H54 (cell line): Measurements from ENCODE around the gene PARN.

ENCODE experiments used
- DNase-seq: peaks from one replicate; pipeline ENCODE4 v3.0.0; 2011; ENCODE audit warnings: low spot score, mixed read lengths; ENCODE audit not compliant: insufficient read length
- FAIRE-seq: peaks from 3 replicates; lab custom pipeline; 2011; peaks lifted over from hg19 to GRCh38; lab: Jason Lieb, UNC
- POLR2A ChIP-seq: IDR thresholded peaks from 2 replicates; pipeline ENCODE4 v1.6.1; 2011; ENCODE audit warnings: low read depth, mild to moderate bottlenecking, low read length

PARN gene

GRCh38 chr16:14483819-14484385 is 146.2 kb downstream of the PARN start:
- FAIRE-seq: no peak
- TF ChIP-seq POLR2A: no peak
- no peak for DNase-seq

GRCh38 chr16:14476183-14476582 is 153.9 kb downstream of the PARN start:
- DNase-seq (no peak), FAIRE-seq (no peak)
- no peak for TF ChIP-seq POLR2A

GRCh38 chr16:14475370-14476139 is 154.5 kb downstream of the PARN start:
- DNase-seq: no peak
- no peak for FAIRE-seq
- no peak for TF ChIP-seq POLR2A

- no peak for FAIRE-seq
- no peak for TF ChIP-seq POLR2A
- DNase-seq: no peak
These were observed 156.6 kb downstream of the PARN start for GRCh38 chr16:14473488-14473887.

- TF ChIP-seq POLR2A: no peak
- no peak for DNase-seq
These were observed 157.7 kb downstream of the PARN start for GRCh38 chr16:14472357-14472756.

GRCh38 chr16:14470788-14471187 is 159.3 kb downstream of the PARN start:
- FAIRE-seq (no peak), DNase-seq (no peak)
- TF ChIP-seq POLR2A: no peak

More at GRCh38 chr16:14472357-14472756, 157.7 kb downstream of the PARN start:
- FAIRE-seq: no peak

- DNase-seq (no peak), FAIRE-seq (no peak)
- TF ChIP-seq POLR2A: no peak
These were observed 164.3 kb downstream of the PARN start for GRCh38 chr16:14465799-14466198.

- TF ChIP-seq POLR2A: no peak
- FAIRE-seq: no peak
- DNase-seq: no peak
These were observed 165.3 kb downstream of the PARN start for GRCh38 chr16:14464796-14465195.

GRCh38 chr16:14464192-14464591 is 165.9 kb downstream of the PARN start:
- FAIRE-seq (no peak), DNase-seq (no peak)
- no peak for TF ChIP-seq POLR2A

- TF ChIP-seq POLR2A: no peak
- peak; percentile 75 for FAIRE-seq
- no peak for DNase-seq
These were observed 167.2 kb downstream of the PARN start for GRCh38 chr16:14462811-14463210.

- no peak for TF ChIP-seq POLR2A
- FAIRE-seq (no peak), DNase-seq (no peak)
These were observed 169.3 kb downstream of the PARN start for GRCh38 chr16:14460726-14461125.

- FAIRE-seq (no peak), DNase-seq (no peak)
- TF ChIP-seq POLR2A: no peak
These were observed 171.5 kb downstream of the PARN start for GRCh38 chr16:14458576-14458975.

- FAIRE-seq (peak; percentile 77), DNase-seq (no peak)
- TF ChIP-seq POLR2A: no peak
These were observed 173.1 kb downstream of the PARN start for GRCh38 chr16:14456793-14457481.

- no peak for TF ChIP-seq POLR2A
- no peak for FAIRE-seq
- no peak for DNase-seq
These were observed 174.5 kb downstream of the PARN start for GRCh38 chr16:14455573-14455972.

GRCh38 chr16:14454391-14454790 is 175.7 kb downstream of the PARN start:
- no peak for TF ChIP-seq POLR2A
- DNase-seq (no peak), FAIRE-seq (peak; percentile 53)
